ENCODE results near the gene CORO2A.

Gene CORO2A

GRCh38 chr9:98105006-98105405 is 87.4 kb downstream of the CORO2A start:
- no peak overlapping the region for H3K27ac ChIP-seq (ENCODE audit: low read depth, low read length)
- H3K9me3 ChIP-seq (ENCODE audit: control insufficient read depth, insufficient read depth, low read depth, low read length) = no peaks in the 10 kb centered on the region
- H3K36me3 ChIP-seq (ENCODE audit: control insufficient read depth, insufficient read depth, low read length) = peaks cover 4% of the 10 kb centered on the region
- no peaks in the 10 kb centered on the region for H3K27me3 ChIP-seq (ENCODE audit: control insufficient read depth, insufficient read depth, low read length)
- H3K9ac ChIP-seq (ENCODE audit: low read length) = no peak overlapping the region
- H3K4me1 ChIP-seq (ENCODE audit: control insufficient read depth, insufficient read depth, low read length) = peaks cover 18% of the 10 kb centered on the region
- H3K4me3 ChIP-seq (ENCODE audit: low read depth, low read length) = no peak overlapping the region

GRCh38 chr9:98104445-98104881 is 88.0 kb downstream of the CORO2A start:
- Histone ChIP-seq H3K27me3 (ENCODE audit: control insufficient read depth, insufficient read depth, low read length) (no peaks in the 10 kb centered on the region), H3K9me3 (ENCODE audit: control insufficient read depth, insufficient read depth, low read depth, low read length) (no peaks in the 10 kb centered on the region), H3K9ac (ENCODE audit: low read length) (no peak overlapping the region), H3K4me3 (ENCODE audit: low read depth, low read length) (no peak overlapping the region), H3K4me1 (ENCODE audit: control insufficient read depth, insufficient read depth, low read length) (peaks cover 12% of the 10 kb centered on the region; the same call in 1 of the 2 replicates), H3K27ac (ENCODE audit: low read depth, low read length) (no peak overlapping the region), H3K36me3 (ENCODE audit: control insufficient read depth, insufficient read depth, low read length) (peaks cover 8% of the 10 kb centered on the region)

- Histone ChIP-seq H3K4me1 (ENCODE audit: control insufficient read depth, insufficient read depth, low read length) (peaks cover 6% of the 10 kb centered on the region; the same call in 1 of the 2 replicates), H3K27ac (ENCODE audit: low read depth, low read length) (no peak overlapping the region), H3K9ac (ENCODE audit: low read length) (no peak overlapping the region), H3K36me3 (ENCODE audit: control insufficient read depth, insufficient read depth, low read length) (peaks cover 16% of the 10 kb centered on the region), H3K4me3 (ENCODE audit: low read depth, low read length) (no peak overlapping the region), H3K9me3 (ENCODE audit: control insufficient read depth, insufficient read depth, low read depth, low read length) (no peaks in the 10 kb centered on the region), H3K27me3 (ENCODE audit: control insufficient read depth, insufficient read depth, low read length) (no peaks in the 10 kb centered on the region)
These were observed 90.6 kb downstream of the CORO2A start for GRCh38 chr9:98101868-98102273.

- Histone ChIP-seq H3K27me3 (ENCODE audit: control insufficient read depth, insufficient read depth, low read length) (no peaks in the 10 kb centered on the region), H3K9ac (ENCODE audit: low read length) (no peak overlapping the region), H3K36me3 (ENCODE audit: control insufficient read depth, insufficient read depth, low read length) (peaks cover 16% of the 10 kb centered on the region), H3K27ac (ENCODE audit: low read depth, low read length) (no peak overlapping the region), H3K4me1 (ENCODE audit: control insufficient read depth, insufficient read depth, low read length) (peaks cover 6% of the 10 kb centered on the region; the same call in 1 of the 2 replicates), H3K4me3 (ENCODE audit: low read depth, low read length) (no peak overlapping the region), H3K9me3 (ENCODE audit: control insufficient read depth, insufficient read depth, low read depth, low read length) (no peaks in the 10 kb centered on the region)
These were observed 91.0 kb downstream of the CORO2A start for GRCh38 chr9:98101416-98101815.

- Histone ChIP-seq H3K4me3 (ENCODE audit: low read depth, low read length) (no peak overlapping the region), H3K27me3 (ENCODE audit: control insufficient read depth, insufficient read depth, low read length) (no peaks in the 10 kb centered on the region), H3K4me1 (ENCODE audit: control insufficient read depth, insufficient read depth, low read length) (peaks cover 6% of the 10 kb centered on the region; the same call in 1 of the 2 replicates), H3K9me3 (ENCODE audit: control insufficient read depth, insufficient read depth, low read depth, low read length) (no peaks in the 10 kb centered on the region), H3K27ac (ENCODE audit: low read depth, low read length) (no peak overlapping the region), H3K36me3 (ENCODE audit: control insufficient read depth, insufficient read depth, low read length) (peaks cover 23% of the 10 kb centered on the region), H3K9ac (ENCODE audit: low read length) (no peak overlapping the region)
These were observed 92.0 kb downstream of the CORO2A start for GRCh38 chr9:98100456-98100855.

DNA sequence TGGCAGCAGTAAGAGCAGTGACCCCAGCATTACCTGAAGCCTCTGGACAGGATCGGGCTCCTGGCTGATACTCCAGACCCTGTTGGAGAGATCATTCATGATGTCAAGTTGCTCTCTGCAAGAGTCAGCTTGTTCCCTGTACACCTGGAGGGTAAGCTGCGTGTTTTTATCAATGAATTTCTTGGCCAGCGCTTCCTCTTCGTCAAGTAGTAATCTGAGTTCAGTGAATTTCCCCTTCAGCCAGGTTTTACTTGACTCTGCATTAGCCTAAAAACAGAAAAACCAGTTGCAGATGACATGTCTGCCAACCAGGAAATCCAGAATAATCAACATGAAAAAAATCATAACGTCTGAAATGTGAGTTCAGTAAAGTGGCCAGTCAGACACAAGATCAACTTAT is 92.5 kb downstream of the CORO2A start:
- H3K27ac ChIP-seq (ENCODE audit: low read depth, low read length) = no peak overlapping the region
- H3K9me3 ChIP-seq (ENCODE audit: control insufficient read depth, insufficient read depth, low read depth, low read length) = no peaks in the 10 kb centered on the region
- peaks cover 6% of the 10 kb centered on the region; the same call in 1 of the 2 replicates for H3K4me1 ChIP-seq (ENCODE audit: control insufficient read depth, insufficient read depth, low read length)
- peaks cover 27% of the 10 kb centered on the region for H3K36me3 ChIP-seq (ENCODE audit: control insufficient read depth, insufficient read depth, low read length)
- no peaks in the 10 kb centered on the region for H3K27me3 ChIP-seq (ENCODE audit: control insufficient read depth, insufficient read depth, low read length)
- H3K4me3 ChIP-seq (ENCODE audit: low read depth, low read length) = no peak overlapping the region
- H3K9ac ChIP-seq (ENCODE audit: low read length) = no peak overlapping the region

GRCh38 chr9:98099346-98099745 is 93.1 kb downstream of the CORO2A start:
- no peaks in the 10 kb centered on the region for H3K9me3 ChIP-seq (ENCODE audit: control insufficient read depth, insufficient read depth, low read depth, low read length)
- H3K27me3 ChIP-seq (ENCODE audit: control insufficient read depth, insufficient read depth, low read length) = no peaks in the 10 kb centered on the region
- no peak overlapping the region for H3K27ac ChIP-seq (ENCODE audit: low read depth, low read length)
- H3K4me3 ChIP-seq (ENCODE audit: low read depth, low read length) = no peak overlapping the region
- peaks cover 33% of the 10 kb centered on the region for H3K36me3 ChIP-seq (ENCODE audit: control insufficient read depth, insufficient read depth, low read length)
- H3K4me1 ChIP-seq (ENCODE audit: control insufficient read depth, insufficient read depth, low read length) = peaks cover 6% of the 10 kb centered on the region; the same call in 1 of the 2 replicates
- H3K9ac ChIP-seq (ENCODE audit: low read length) = no peak overlapping the region

DNA sequence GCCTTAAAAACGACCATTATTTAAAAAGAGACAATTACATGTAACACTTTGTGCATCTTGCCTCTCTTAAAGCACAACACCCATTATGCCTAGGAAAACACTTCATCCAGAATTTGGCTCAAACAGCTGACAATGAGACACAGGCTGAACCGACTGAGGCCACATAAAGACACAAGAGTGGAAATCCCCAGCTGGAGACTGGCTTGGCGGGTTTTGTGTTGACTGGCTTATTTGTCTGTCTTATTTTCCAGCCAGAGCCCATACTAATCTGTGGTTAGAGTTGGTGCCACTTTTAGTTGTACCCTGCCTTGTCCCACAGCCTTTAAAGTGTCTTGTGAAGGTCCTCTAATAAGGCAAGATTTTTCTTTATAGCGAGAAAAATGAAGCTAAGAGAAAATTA is 94.6 kb downstream of the CORO2A start:
- Histone ChIP-seq H3K27ac (ENCODE audit: low read depth, low read length) (no peak overlapping the region), H3K27me3 (ENCODE audit: control insufficient read depth, insufficient read depth, low read length) (no peaks in the 10 kb centered on the region), H3K36me3 (ENCODE audit: control insufficient read depth, insufficient read depth, low read length) (peaks cover 37% of the 10 kb centered on the region), H3K9me3 (ENCODE audit: control insufficient read depth, insufficient read depth, low read depth, low read length) (no peaks in the 10 kb centered on the region), H3K4me1 (ENCODE audit: control insufficient read depth, insufficient read depth, low read length) (peaks cover 6% of the 10 kb centered on the region; the same call in 1 of the 2 replicates), H3K4me3 (ENCODE audit: low read depth, low read length) (no peak overlapping the region), H3K9ac (ENCODE audit: low read length) (no peak overlapping the region)

- H3K4me1 ChIP-seq (ENCODE audit: control insufficient read depth, insufficient read depth, low read length) = peaks cover 14% of the 10 kb centered on the region
- H3K27ac ChIP-seq (ENCODE audit: low read depth, low read length) = no peak overlapping the region
- no peaks in the 10 kb centered on the region for H3K27me3 ChIP-seq (ENCODE audit: control insufficient read depth, insufficient read depth, low read length)
- H3K9me3 ChIP-seq (ENCODE audit: control insufficient read depth, insufficient read depth, low read depth, low read length) = no peaks in the 10 kb centered on the region
- no peak overlapping the region for H3K4me3 ChIP-seq (ENCODE audit: low read depth, low read length)
- H3K36me3 ChIP-seq (ENCODE audit: control insufficient read depth, insufficient read depth, low read length) = peaks cover 37% of the 10 kb centered on the region
- H3K9ac ChIP-seq (ENCODE audit: low read length) = no peak overlapping the region
These were observed 96.3 kb downstream of the CORO2A start for GRCh38 chr9:98096091-98096490.

DNA sequence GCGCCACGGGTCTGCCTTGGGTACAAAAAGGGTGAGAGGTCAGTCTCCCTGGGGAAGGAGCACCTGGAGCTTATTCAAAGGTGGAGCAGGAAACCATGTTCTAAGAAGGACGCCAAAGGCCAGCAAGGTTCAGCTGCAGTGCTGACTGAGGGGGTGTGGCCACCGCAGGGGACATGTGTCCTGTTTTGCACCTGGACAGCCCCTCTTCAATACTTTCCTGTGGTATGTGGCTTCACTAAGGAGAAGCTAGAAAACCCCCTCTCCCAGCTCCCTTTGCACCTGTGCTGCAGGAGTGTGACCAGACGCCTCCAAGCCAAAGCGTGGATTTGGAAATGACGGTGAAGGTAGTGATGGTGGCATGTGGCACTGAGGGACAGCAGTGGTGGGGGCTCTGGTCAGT is 97.0 kb downstream of the CORO2A start:
- no peaks in the 10 kb centered on the region for H3K9me3 ChIP-seq (ENCODE audit: control insufficient read depth, insufficient read depth, low read depth, low read length)
- no peak overlapping the region for H3K9ac ChIP-seq (ENCODE audit: low read length)
- H3K36me3 ChIP-seq (ENCODE audit: control insufficient read depth, insufficient read depth, low read length) = peaks cover 37% of the 10 kb centered on the region
- H3K27ac ChIP-seq (ENCODE audit: low read depth, low read length) = no peak overlapping the region
- H3K4me3 ChIP-seq (ENCODE audit: low read depth, low read length) = no peak overlapping the region
- H3K4me1 ChIP-seq (ENCODE audit: control insufficient read depth, insufficient read depth, low read length) = peaks cover 16% of the 10 kb centered on the region
- no peaks in the 10 kb centered on the region for H3K27me3 ChIP-seq (ENCODE audit: control insufficient read depth, insufficient read depth, low read length)

DNA sequence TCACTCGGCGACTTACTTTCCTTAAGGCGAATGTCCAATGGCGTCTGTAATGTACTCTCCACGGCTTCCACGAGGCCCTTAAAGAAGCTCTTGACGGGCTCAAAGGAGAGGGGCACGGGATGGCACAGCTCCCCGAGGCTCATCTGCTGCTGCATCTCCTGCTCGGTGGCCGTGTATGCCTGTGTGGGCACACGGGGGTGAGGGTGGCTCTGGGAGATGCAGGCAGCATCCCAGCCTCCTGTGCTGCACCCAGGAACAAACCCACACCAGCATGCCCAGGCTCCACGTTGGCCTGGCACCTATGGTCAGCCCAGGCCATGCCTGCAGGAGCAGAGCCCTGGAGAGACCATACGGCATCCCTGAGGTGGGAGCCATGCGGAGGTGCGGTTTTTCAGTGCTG is 97.6 kb downstream of the CORO2A start:
- no peaks in the 10 kb centered on the region for H3K9me3 ChIP-seq (ENCODE audit: control insufficient read depth, insufficient read depth, low read depth, low read length)
- H3K36me3 ChIP-seq (ENCODE audit: control insufficient read depth, insufficient read depth, low read length) = peaks cover 37% of the 10 kb centered on the region
- no peak overlapping the region for H3K27ac ChIP-seq (ENCODE audit: low read depth, low read length)
- no peak overlapping the region for H3K4me3 ChIP-seq (ENCODE audit: low read depth, low read length)
- H3K9ac ChIP-seq (ENCODE audit: low read length) = no peak overlapping the region
- H3K27me3 ChIP-seq (ENCODE audit: control insufficient read depth, insufficient read depth, low read length) = no peaks in the 10 kb centered on the region
- H3K4me1 ChIP-seq (ENCODE audit: control insufficient read depth, insufficient read depth, low read length) = peaks cover 21% of the 10 kb centered on the region

- no peaks in the 10 kb centered on the region for H3K9me3 ChIP-seq (ENCODE audit: control insufficient read depth, insufficient read depth, low read depth, low read length)
- no peak overlapping the region for H3K9ac ChIP-seq (ENCODE audit: low read length)
- H3K27me3 ChIP-seq (ENCODE audit: control insufficient read depth, insufficient read depth, low read length) = no peaks in the 10 kb centered on the region
- no peak overlapping the region for H3K4me3 ChIP-seq (ENCODE audit: low read depth, low read length)
- H3K27ac ChIP-seq (ENCODE audit: low read depth, low read length) = no peak overlapping the region
- H3K36me3 ChIP-seq (ENCODE audit: control insufficient read depth, insufficient read depth, low read length) = peaks cover 31% of the 10 kb centered on the region
- peaks cover 26% of the 10 kb centered on the region for H3K4me1 ChIP-seq (ENCODE audit: control insufficient read depth, insufficient read depth, low read length)
These were observed 98.1 kb downstream of the CORO2A start for GRCh38 chr9:98094316-98094715.

All from HUES6 (cell line).